K562 (cell line): ENCODE measurements around the gene INKA2. TPM values are rescaled to one million over a fixed set of nuclear protein-coding genes. Genes with fewer than 3 reads are reported as not detected.

Source experiments
- ATAC-seq: fragments of 200-7000 bp; cut with Tn5 transposase; 3 replicates; pipeline ENCODE4 v1.9.1; 2020; ENCODE audit warnings: moderate library complexity
- BruUV-seq: library from RNA; stranded (reverse); fragments of 400-500 nt; replicated peaks from 2 replicates; lab custom pipeline; 2021; lab: Mats Ljungman, UMichigan
- CTCF ChIA-PET: fragments of 300-600 bp; formaldehyde crosslinking; extraction: SDS; loops from one replicate; lab custom pipeline; 2021; ENCODE audit warnings: low intra/inter-chr PET ratio; lab: Yijun Ruan, JAX
- POLR2A ChIA-PET: fragments of 300-600, 350-650 bp; sonication (Branson Sonifier 250); formaldehyde crosslinking; extraction: SDS; loops from one replicate; lab custom pipeline; 2021; ENCODE audit warnings: antibody characterized with exemption, inconsistent platforms; lab: Yijun Ruan, JAX
- DNase-seq, 4 experiments: peaks; one replicate each; pipeline versions ENCODE4 v3.0.0 to v3.0.0-alpha.2; 2011 to 2018; ENCODE audit warnings: low spot score in 3 of 4, mixed read lengths in 3 of 4; ENCODE audit errors: extremely low read depth in 1 of 4
- FAIRE-seq: peaks from 2 replicates; lab custom pipeline; 2011; peaks lifted over from hg19 to GRCh38; lab: Jason Lieb, UNC
- H2AFZ ChIP-seq: 2 replicates; pipeline ENCODE4 v1.6.0; 2011; ENCODE audit warnings: low read depth, low read length, control low read depth, inconsistent platforms
- H3K27ac ChIP-seq: fragments of 200-600 bp; 3 replicates; pipeline ENCODE4 v1.8.0; 2011; ENCODE audit warnings: low read depth, mild to moderate bottlenecking, control low read depth, inconsistent platforms, low read length, moderate library complexity, mixed read lengths; ENCODE audit errors: extremely low read depth
- H3K27me3 ChIP-seq, 2 experiments: fragments of 300-600 bp in 1 of 2; 2 replicates in 1 of 2; 3 replicates in 1 of 2; pipeline versions ENCODE4 v1.6.0 to v1.8.0; 2011; ENCODE audit warnings: inconsistent platforms in 2 of 2, low read length in 2 of 2, mild to moderate bottlenecking in 1 of 2, mixed read lengths in 1 of 2, moderate library complexity in 1 of 2; ENCODE audit not compliant: control insufficient read depth in 2 of 2, insufficient read depth in 2 of 2
- H3K36me3 ChIP-seq: fragments of 300-600 bp; 3 replicates; pipeline ENCODE4 v1.8.0; 2011; ENCODE audit warnings: mild to moderate bottlenecking, low read length, inconsistent platforms; ENCODE audit not compliant: control insufficient read depth, insufficient read depth
- H3K4me1 ChIP-seq, 2 experiments: fragments of 200-600 bp in 1 of 2; replicated peaks in 1 of 2; 2 replicates in 1 of 2; 3 replicates in 1 of 2; pipeline versions ENCODE4 v1.5.1 to v1.8.0; 2011; ENCODE audit warnings: inconsistent platforms in 2 of 2, low read length in 2 of 2, mild to moderate bottlenecking in 1 of 2, mixed read lengths in 1 of 2, moderate library complexity in 1 of 2; ENCODE audit not compliant: control insufficient read depth in 2 of 2, insufficient read depth in 2 of 2
- H3K4me2 ChIP-seq: 2 replicates; pipeline ENCODE4 v1.6.1; 2011; ENCODE audit warnings: low read length, control low read depth, inconsistent platforms, mixed read lengths; ENCODE audit not compliant: insufficient read depth
- H3K4me3 ChIP-seq: fragments of 200-600 bp; sonication (generic), shearing (Covaris generic); 2 replicates; pipeline ENCODE4 v1.5.1; 2016; ENCODE audit warnings: control low read depth, inconsistent platforms
- H3K79me2 ChIP-seq: fragments of 200-600 bp; 3 replicates; pipeline ENCODE4 v1.8.0; 2011; ENCODE audit warnings: low read length, inconsistent platforms; ENCODE audit not compliant: control insufficient read depth, insufficient read depth
- H3K9ac ChIP-seq, 2 experiments: 2 replicates each; pipeline versions ENCODE4 v1.6.0 to v1.6.1; 2011; ENCODE audit warnings: low read depth in 2 of 2, low read length in 2 of 2, control low read depth in 1 of 2, inconsistent platforms in 1 of 2, mild to moderate bottlenecking in 1 of 2, mixed read lengths in 1 of 2; ENCODE audit not compliant: insufficient read depth in 1 of 2
- H3K9me1 ChIP-seq: one replicate; pipeline ENCODE4 v1.6.0; 2011; ENCODE audit warnings: inconsistent platforms, mild to moderate bottlenecking, low read length, moderate library complexity; ENCODE audit not compliant: control insufficient read depth, insufficient read depth
- H3K9me3 ChIP-seq: replicated peaks from 2 replicates; pipeline ENCODE4 v1.5.1; 2011; ENCODE audit warnings: low read depth, low read length, inconsistent platforms; ENCODE audit not compliant: control insufficient read depth, insufficient read depth
- H4K20me1 ChIP-seq: replicated peaks from 2 replicates; pipeline ENCODE4 v1.6.1; 2011; ENCODE audit warnings: low read length, inconsistent platforms, mixed read lengths; ENCODE audit not compliant: control insufficient read depth, insufficient read depth
- BHLHE40 ChIP-seq: IDR thresholded peaks from 2 replicates; pipeline ENCODE4 v1.6.1; 2011; ENCODE audit warnings: low read length, improper control_type of control experiment
- CREM ChIP-seq: IDR thresholded peaks from 2 replicates; pipeline ENCODE4 v1.6.1; 2014; ENCODE audit warnings: antibody characterized with exemption, low read depth
- GABPB2 ChIP-seq: fragments of 250-450 bp; sonication (Bioruptor Pico); conservative IDR thresholded peaks from 2 replicates; pipeline ENCODE4 v1.5.1; 2021; ENCODE audit warnings: mild to moderate bottlenecking
- GTF2F1 ChIP-seq: IDR thresholded peaks from 2 replicates; pipeline ENCODE4 v1.6.1; 2011; ENCODE audit warnings: low read depth, low read length, improper control_type of control experiment
- IFI16 ChIP-seq: fragments of 250-450 bp; sonication (Bioruptor Pico); IDR thresholded peaks from 2 replicates; pipeline ENCODE4 v2.1.2; 2022; ENCODE audit warnings: mild to moderate bottlenecking, inconsistent platforms
- IRF2 ChIP-seq: sonication (generic); formaldehyde crosslinking; IDR thresholded peaks from 2 replicates; pipeline ENCODE4 v1.8.1; 2022; ENCODE audit warnings: mild to moderate bottlenecking, missing genetic modification reagents
- KLF6 ChIP-seq: fragments of 250-450 bp; sonication (Bioruptor Pico); IDR thresholded peaks from 2 replicates; pipeline ENCODE4 v1.4.0; 2020; ENCODE audit warnings: mild to moderate bottlenecking, moderate library complexity, borderline replicate concordance
- MAFG ChIP-seq: fragments of 450-650 bp; conservative IDR thresholded peaks from 2 replicates; pipeline ENCODE4 v1.6.1; 2016; ENCODE audit warnings: missing genetic modification characterization, missing compliant biosample characterization
- PTRF ChIP-seq: fragments of 450-650 bp; IDR thresholded peaks from 2 replicates; pipeline ENCODE4 v1.6.1; 2016; ENCODE audit warnings: mild to moderate bottlenecking, missing genetic modification characterization, missing compliant biosample characterization
- RBM17 ChIP-seq: fragments of 200-400 bp; formaldehyde crosslinking; IDR thresholded peaks from 2 replicates; pipeline ENCODE4 v1.6.1; 2017; ENCODE audit warnings: low read depth, mild to moderate bottlenecking, low read length, borderline replicate concordance
- RCOR1 ChIP-seq, 2 experiments: IDR thresholded peaks; 2 replicates each; pipeline ENCODE4 v1.6.1; 2012; ENCODE audit warnings: low read depth in 2 of 2, low read length in 2 of 2, borderline replicate concordance in 1 of 2, improper control_type of control experiment in 1 of 2
- SMAD1 ChIP-seq: fragments of 150-350 bp; IDR thresholded peaks from 2 replicates; pipeline ENCODE4 v1.6.1; 2014; ENCODE audit warnings: low read length, low read depth; ENCODE audit not compliant: partially characterized antibody
- TOE1 ChIP-seq, 2 experiments: fragments of 450-650 bp in 1 of 2; sonication (generic) in 1 of 2; formaldehyde crosslinking in 1 of 2; IDR thresholded peaks; 2 replicates each; pipeline versions ENCODE4 v1.7.1 to v1.8.0; 2016 to 2022; ENCODE audit warnings: borderline replicate concordance in 2 of 2, mild to moderate bottlenecking in 2 of 2, antibody characterized with exemption in 1 of 2, inconsistent platforms in 1 of 2, low read depth in 1 of 2, missing genetic modification reagents in 1 of 2, moderate library complexity in 1 of 2
- U2AF2 ChIP-seq: fragments of 200-400 bp; formaldehyde crosslinking; optimal IDR thresholded peaks from 2 replicates; pipeline ENCODE3; 2017; ENCODE audit warnings: low read depth, mild to moderate bottlenecking, low read length
- ZKSCAN3 ChIP-seq: fragments of 250-450 bp; sonication (Bioruptor Pico); IDR thresholded peaks from 2 replicates; pipeline ENCODE4 v1.4.0; 2020
- ZNF311 ChIP-seq: fragments of 250-450 bp; sonication (Bioruptor Pico); IDR thresholded peaks from 2 replicates; pipeline ENCODE4 v1.4.0; 2020; ENCODE audit warnings: mild to moderate bottlenecking, moderate library complexity
- ZNF384 ChIP-seq: IDR thresholded peaks from 2 replicates; pipeline ENCODE4 v1.6.1; 2012; ENCODE audit warnings: low read depth, low read length, improper control_type of control experiment
- ZNF584 ChIP-seq: fragments of 200-800 bp; sonication (Bioruptor generic); IDR thresholded peaks from 2 replicates; pipeline ENCODE4 v1.6.1; 2016; ENCODE audit warnings: low read depth, mild to moderate bottlenecking, missing genetic modification characterization, missing compliant biosample characterization
- WGBS: fragments of 100-300 bp; shearing (Covaris generic); methylation state at CpG from one replicate; pipeline ENCODE4 v1.1.6; 2016; ENCODE audit warnings: low coverage, mixed read lengths; ENCODE audit not compliant: insufficient coverage; ENCODE audit errors: missing lambda C conversion rate; 5-methylcytosine and 5-hydroxymethylcytosine counted together
- in situ Hi-C: fragments of 300-500 bp; cut with MboI; formaldehyde crosslinking; loops from 4 replicates; pipeline ENCODE4 v1.15.0; 2018; ENCODE audit warnings: inconsistent platforms, mixed read lengths
- intact Hi-C: fragments of 100-400 bp; cut with micrococcal nuclease; formaldehyde crosslinking; loops from 2 replicates; pipeline ENCODE4 v1.14.2; 2022
- polyA plus RNA-seq, 8 experiments: library from polyadenylated mRNA; depleted of rRNA in 4 of 8; stranded (reverse) in 5 of 8; unstranded in 3 of 8; fragments of >200 nt; fragmentation: Nextera tagmentation in 2 of 8; fragmentation: Illumina TruSeq in 1 of 8; extraction: Ambion mirVana in 2 of 8; extraction: Trizol in 1 of 8; gene quantifications; 2 replicates each; pipeline versions ENCODE4 v1.2.1 to v1.2.3, GENCODE V29; 2011 to 2014; ENCODE audit warnings: inconsistent platforms in 1 of 8, missing spikeins in 1 of 8
- total RNA-seq, 7 experiments: library from RNA; depleted of rRNA in 6 of 7; stranded (reverse); fragments of >200 nt in 6 of 7; fragmentation: Illumina TruSeq in 2 of 7; extraction: Trizol in 2 of 7; gene quantifications; 2 replicates each; pipeline versions ENCODE4 v1.2.1 to v1.2.3, GENCODE V29; 2011 to 2021; ENCODE audit warnings: low replicate concordance in 1 of 7
- TF ChIP-seq, protein P1 (sequence below), 2 experiments: IDR thresholded peaks; 2 replicates each; pipeline ENCODE4 v1.6.1; 2011; ENCODE audit warnings: borderline replicate concordance in 1 of 2, control low read depth in 1 of 2, low read depth in 1 of 2, low read length in 1 of 2, mild to moderate bottlenecking in 1 of 2, mixed read lengths in 1 of 2, moderate library complexity in 1 of 2; ENCODE audit not compliant: insufficient read depth in 1 of 2, insufficient read length in 1 of 2, poor library complexity in 1 of 2, severe bottlenecking in 1 of 2; ENCODE audit errors: extremely low read depth in 1 of 2

INKA2 gene
- total and polyA plus RNA-seq, 9 of the 15 experiments (the other 6 are each of a cell fraction or from before 2014, with no cell fraction given) = 0.04 to 1.4 (median 0.26) TPM; not detected in 1

GRCh38 chr1:111716333-111716732 lies 22.9 kb downstream of the INKA2 start:
- no peaks in the 10 kb centered on the region for H3K79me2 ChIP-seq
- H2AFZ ChIP-seq = no peak overlapping the region
- intact Hi-C loops = no loop called here
- WGBS = 57% methylated on average over 3 of the region's 3 CpGs
- POLR2A ChIA-PET = interaction anchor here (0.8 to 1.4 kb wide), 3 partner anchors 12 to 208 kb away, joined by 3 to 4 read pairs (median 3); no protein-coding TSS in a partner anchor
- H3K9me3 ChIP-seq = no peaks in the 10 kb centered on the region
- no peak overlapping the region for H3K27ac ChIP-seq
- no TSS peak for BruUV-seq
- TF ChIP-seq GABPB2 (CRISPR knock-in tag) (no peak), KLF6 (CRISPR knock-in tag) (no peak), BHLHE40 (no peak), RCOR1 (IDR thresholded peaks at IDR 0.05; ENCODE audit: borderline replicate concordance in 1 of 2, low read depth in 2 of 2, low read length in 2 of 2) (no peak), IFI16 (CRISPR knock-in tag) (no peak), IRF2 (no peak), ZNF584 (CRISPR knock-in tag) (no peak), PTRF (tag) (no peak), SMAD1 (no peak), ZNF384 (no peak), ZKSCAN3 (no peak), U2AF2 (no peak), ZNF311 (CRISPR knock-in tag) (no peak), MAFG (tag) (no peak), TOE1 (IDR thresholded peaks at IDR 0.05; ENCODE audit: borderline replicate concordance) (no peak), TOE1 (CRISPR knock-in tag; IDR thresholded peaks at IDR 0.05; ENCODE audit: borderline replicate concordance, low read depth) (no peak), CREM (no peak), GTF2F1 (no peak), RBM17 (no peak)
- TF ChIP-seq, protein P1, sequence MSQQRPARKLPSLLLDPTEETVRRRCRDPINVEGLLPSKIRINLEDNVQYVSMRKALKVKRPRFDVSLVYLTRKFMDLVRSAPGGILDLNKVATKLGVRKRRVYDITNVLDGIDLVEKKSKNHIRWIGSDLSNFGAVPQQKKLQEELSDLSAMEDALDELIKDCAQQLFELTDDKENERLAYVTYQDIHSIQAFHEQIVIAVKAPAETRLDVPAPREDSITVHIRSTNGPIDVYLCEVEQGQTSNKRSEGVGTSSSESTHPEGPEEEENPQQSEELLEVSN (IDR thresholded peaks at IDR 0.05; ENCODE audit: borderline replicate concordance in 1 of 2, extremely low read depth in 1 of 2, insufficient read depth in 1 of 2, insufficient read length in 1 of 2, low read depth in 1 of 2, low read length in 1 of 2, poor library complexity in 1 of 2, severe bottlenecking in 1 of 2) = no peak
- TF ChIP-seq, all 486 proteins: peak for 0
- no peaks in the 10 kb centered on the region for H3K27me3 ChIP-seq
- CTCF ChIA-PET = interaction anchor here (0.7 to 5.0 kb wide), 4 partner anchors 31 to 52 kb away, joined by 3 to 61 read pairs (median 18); partner anchors contain the start of gene DDX20
- no peak for ATAC-seq
- no peak overlapping the region for H3K9ac ChIP-seq
- in situ Hi-C loops = no loop called here
- peaks cover 3% of the 10 kb centered on the region for H3K9me1 ChIP-seq
- H3K4me3 ChIP-seq = no peak overlapping the region
- no peak for FAIRE-seq
- H3K4me2 ChIP-seq = no peak overlapping the region
- DNase-seq = no peak
- H4K20me1 ChIP-seq = no peaks in the 10 kb centered on the region
- peaks cover 0 to 3% of the 10 kb centered on the region in 2 experiments; a peak in 2 of 5 replicates for H3K4me1 ChIP-seq
- H3K36me3 ChIP-seq = peaks cover under 1% of the 10 kb centered on the region; the same call in 1 of the 3 replicates
